ENCODE results near the gene ABCB10. TPM values are rescaled to one million over a fixed set of nuclear protein-coding genes. Genes with fewer than 3 reads are reported as not detected.
"Not testable (repeated sequence)": the region's sequence is repeated elsewhere in the genome, so short reads cannot be mapped to it uniquely, and the experiment has no call there.

Gene ABCB10
- total RNA-seq, 1 experiment from 2014 or later, result 13.8 TPM

DNA sequence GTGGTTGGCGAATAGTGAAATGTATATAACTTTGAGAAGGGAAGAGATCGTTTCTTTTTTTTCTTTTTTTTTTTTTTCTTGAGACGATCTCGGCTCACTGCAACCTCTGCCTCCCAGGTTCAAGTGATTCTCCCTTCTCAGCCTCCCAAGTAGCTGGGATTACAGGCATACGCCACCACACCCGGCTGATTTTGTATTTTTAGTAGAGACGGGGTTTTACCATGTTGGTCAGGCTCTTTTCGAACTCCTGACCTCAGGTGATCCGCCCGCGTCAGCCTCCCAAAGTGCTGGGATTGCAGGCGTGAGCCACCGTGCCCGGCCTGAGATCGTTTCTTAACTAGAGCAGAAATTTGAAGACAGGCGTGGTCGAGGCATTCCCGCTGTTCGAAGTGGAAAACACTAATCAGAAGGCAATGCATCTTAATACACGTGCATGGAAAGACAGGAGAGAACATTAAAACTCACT is 862 bp upstream of the ABCB10 start:
- H3K9ac ChIP-seq (ENCODE audit: extremely low read depth, insufficient read length, low read length), result peak overlapping the region; percentile 54
- WGBS (ENCODE audit: extremely low coverage, insufficient read length, low lambda C conversion rate), result no CpG with 5 or more reads among the region's 20 CpGs
- not testable (repeated sequence) for H3K79me2 ChIP-seq (ENCODE audit: insufficient read depth, low read length)

More for the DNA sequence above, 862 bp upstream of the ABCB10 start:
- peaks cover 54 to 61% of the 10 kb centered on the region in 2 experiments for H3K4me1 Mint-ChIP-seq
- H4K5ac ChIP-seq (ENCODE audit: insufficient read length, low read depth, low read length); H3K36me3 Mint-ChIP-seq (ENCODE audit: insufficient read depth in 1 of 3, low read depth in 3 of 3); H3K4me1 ChIP-seq (ENCODE audit: insufficient read depth, low read length); H3K27me3 Mint-ChIP-seq (ENCODE audit: low read depth); DNase-seq; H3K18ac ChIP-seq (ENCODE audit: insufficient read length, low read depth, low read length); H2BK5ac ChIP-seq (ENCODE audit: insufficient read length, low read length); H3K27me3 ChIP-seq (ENCODE audit: insufficient read depth, low read length); H3K9me3 ChIP-seq (ENCODE audit: control insufficient read depth, low read depth, low read length); H3K56ac ChIP-seq (ENCODE audit: insufficient read length, low read depth, low read length); H2BK12ac ChIP-seq (ENCODE audit: insufficient read length, low read depth, low read length); H2AK5ac ChIP-seq (ENCODE audit: insufficient read length, low read length); H3T11ph ChIP-seq (ENCODE audit: low read length); H3K23ac ChIP-seq (ENCODE audit: insufficient read length, low read depth, low read length); H2BK20ac ChIP-seq (ENCODE audit: low read depth, low read length, poor library complexity, severe bottlenecking); H4K20me1 ChIP-seq (ENCODE audit: control insufficient read depth, insufficient read depth, insufficient read length); H2BK120ac ChIP-seq (ENCODE audit: low read depth, low read length, poor library complexity, severe bottlenecking); H3K4ac ChIP-seq (ENCODE audit: low read depth, low read length); H2BK15ac ChIP-seq (ENCODE audit: low read depth, low read length); H3K9me3 Mint-ChIP-seq; H3K79me1 ChIP-seq (ENCODE audit: insufficient read depth, low read depth, low read length, poor library complexity, severe bottlenecking); H4K8ac ChIP-seq (replicated peaks; ENCODE audit: insufficient read length, low read depth, low read length); H4K91ac ChIP-seq (ENCODE audit: insufficient read length, low read depth, low read length); H3K27ac ChIP-seq (ENCODE audit: insufficient read length, low read depth, low read length); H3K23me2 ChIP-seq (ENCODE audit: insufficient read length, low read depth, low read length, poor library complexity, severe bottlenecking): not testable (repeated sequence)
- Histone ChIP-seq H3K14ac (ENCODE audit: insufficient read depth, low read length) (peak overlapping the region; percentile 77; the same call in 1 of the 2 replicates), H2AFZ (ENCODE audit: low read length) (peak overlapping the region; percentile 44), H3K4me2 (ENCODE audit: insufficient read depth, insufficient read length, low read length) (peak overlapping the region; percentile 75)
- H3K4me3 Mint-ChIP-seq, result peak overlapping the region; percentile 77 to 86
- H3K27ac Mint-ChIP-seq, result peak overlapping the region in 2 of 3 experiments; percentile 83 to 89; a peak in 2 of 7 replicates

Data from H9 (cell line).